Trophoblast cell (in vitro differentiated cells and primary cell): ENCODE measurements around the gene MAGI2.
A peak's percentile ranks its signal among the peaks of the same experiment; 100 is the strongest.

Experiments used
- DNase-seq, 2 donors: peaks; one replicate each; pipeline ENCODE4 v3.0.0-alpha.2; 2016
- H2AFZ ChIP-seq: 2 replicates; pipeline ENCODE4 v1.6.1; 2013; ENCODE audit warnings: low read length, moderate library complexity, mild to moderate bottlenecking; ENCODE audit not compliant: insufficient read depth, poor library complexity
- H2AK5ac ChIP-seq: 2 replicates; pipeline ENCODE4 v1.6.1; 2013; ENCODE audit warnings: mild to moderate bottlenecking, low read length
- H2BK120ac ChIP-seq: 2 replicates; pipeline ENCODE4 v1.6.1; 2013; ENCODE audit warnings: low read length, mild to moderate bottlenecking, moderate library complexity; ENCODE audit not compliant: insufficient read depth, poor library complexity
- H2BK12ac ChIP-seq: 2 replicates; pipeline ENCODE4 v1.6.1; 2013; ENCODE audit warnings: mild to moderate bottlenecking, low read length, moderate library complexity
- H2BK5ac ChIP-seq: 2 replicates; pipeline ENCODE4 v1.6.1; 2013; ENCODE audit warnings: low read length, low read depth, moderate library complexity, mild to moderate bottlenecking; ENCODE audit not compliant: poor library complexity
- H3K14ac ChIP-seq: 2 replicates; pipeline ENCODE4 v1.6.1; 2013; ENCODE audit warnings: mild to moderate bottlenecking, low read length
- H3K18ac ChIP-seq: 2 replicates; pipeline ENCODE4 v1.6.1; 2013; ENCODE audit warnings: mild to moderate bottlenecking, low read length
- H3K23ac ChIP-seq: 2 replicates; pipeline ENCODE4 v1.6.1; 2013; ENCODE audit warnings: low read length
- H3K27ac ChIP-seq: 2 replicates; pipeline ENCODE4 v1.5.1; 2013; ENCODE audit warnings: low read depth, mild to moderate bottlenecking, inconsistent platforms, low read length, moderate library complexity
- H3K27me3 ChIP-seq: 2 replicates; pipeline ENCODE4 v1.6.1; 2013; ENCODE audit warnings: inconsistent platforms, mild to moderate bottlenecking, low read length, moderate library complexity; ENCODE audit not compliant: insufficient read depth
- H3K36me3 ChIP-seq, 2 experiments: 1 replicate in 1 of 2; 2 replicates in 1 of 2; pipeline ENCODE4 v1.6.1; 2013; ENCODE audit warnings: low read length in 2 of 2, mild to moderate bottlenecking in 2 of 2, moderate library complexity in 1 of 2; ENCODE audit not compliant: insufficient read depth in 2 of 2, control insufficient read depth in 1 of 2
- H3K4ac ChIP-seq: 2 replicates; pipeline ENCODE4 v1.6.1; 2013; ENCODE audit warnings: low read depth, mild to moderate bottlenecking, low read length, moderate library complexity
- H3K4me1 ChIP-seq, 2 experiments: 1 replicate in 1 of 2; 2 replicates in 1 of 2; pipeline ENCODE4 v1.6.1; 2013; ENCODE audit warnings: low read length in 2 of 2, mild to moderate bottlenecking in 2 of 2, moderate library complexity in 1 of 2; ENCODE audit not compliant: insufficient read depth in 2 of 2, control insufficient read depth in 1 of 2
- H3K4me2 ChIP-seq: 2 replicates; pipeline ENCODE4 v1.6.1; 2013; ENCODE audit warnings: inconsistent platforms, mild to moderate bottlenecking, low read length, moderate library complexity
- H3K4me3 ChIP-seq: 2 replicates; pipeline ENCODE4 v1.5.1; 2013; ENCODE audit warnings: mild to moderate bottlenecking, low read depth, low read length, inconsistent platforms
- H3K79me1 ChIP-seq: one replicate; pipeline ENCODE4 v1.6.1; 2013; ENCODE audit warnings: low read length
- H3K79me2 ChIP-seq: 2 replicates; pipeline ENCODE4 v1.6.1; 2013; ENCODE audit warnings: low read length, mild to moderate bottlenecking; ENCODE audit not compliant: control insufficient read depth, insufficient read depth, poor library complexity
- H3K9ac ChIP-seq: 2 replicates; pipeline ENCODE4 v1.6.1; 2013; ENCODE audit warnings: mild to moderate bottlenecking, low read length
- H3K9me3 ChIP-seq: 2 replicates; pipeline ENCODE4 v1.6.1; 2013; ENCODE audit warnings: low read depth, mild to moderate bottlenecking, control low read depth, inconsistent platforms, low read length; ENCODE audit not compliant: insufficient read depth
- H4K12ac ChIP-seq: 2 replicates; pipeline ENCODE4 v1.6.1; 2013; ENCODE audit warnings: low read depth, mild to moderate bottlenecking, low read length, moderate library complexity
- H4K8ac ChIP-seq: 2 replicates; pipeline ENCODE4 v1.6.1; 2013; ENCODE audit warnings: low read depth, mild to moderate bottlenecking, low read length, moderate library complexity
- H4K91ac ChIP-seq: one replicate; pipeline ENCODE4 v1.6.1; 2013; ENCODE audit warnings: low read depth, mild to moderate bottlenecking, low read length, moderate library complexity
- WGBS: extraction: QIAGEN DNeasy Blood & Tissue Kit; methylation state at CpG from one replicate; pipeline ENCODE4 v1.1.7; 2013; ENCODE audit warnings: missing lambda C conversion rate; ENCODE audit not compliant: insufficient read length, insufficient coverage; ENCODE audit errors: extremely low coverage; 5-methylcytosine and 5-hydroxymethylcytosine counted together

Gene MAGI2

GRCh38 chr7:79300573-79300972, 152.9 kb downstream of the MAGI2 start:
- Histone ChIP-seq H2BK5ac (no peak overlapping the region), H4K91ac (no peak overlapping the region), H3K4me2 (no peak overlapping the region), H3K14ac (no peak overlapping the region), H3K4me1 (peaks cover 0 to 2% of the 10 kb centered on the region in 2 experiments), H3K9ac (no peak overlapping the region), H3K79me2 (no peaks in the 10 kb centered on the region), H3K18ac (no peak overlapping the region), H2BK120ac (no peak overlapping the region), H3K9me3 (no peaks in the 10 kb centered on the region), H3K23ac (no peak overlapping the region), H2AFZ (no peak overlapping the region), H3K27me3 (no peaks in the 10 kb centered on the region), H2AK5ac (no peak overlapping the region), H3K4me3 (no peak overlapping the region), H3K36me3 (no peaks in the 10 kb centered on the region), H3K27ac (no peak overlapping the region), H2BK12ac (no peak overlapping the region), H4K12ac (no peak overlapping the region), H3K79me1 (no peaks in the 10 kb centered on the region), H3K4ac (no peak overlapping the region), H4K8ac (no peak overlapping the region)
- DNase-seq, result no peak

- no peak overlapping the region for H2AFZ ChIP-seq
- no peak overlapping the region for H3K9ac ChIP-seq
- no CpG with 5 or more reads among the region's 3 CpGs for WGBS
- no peaks in the 10 kb centered on the region for H3K36me3 ChIP-seq
- peaks cover 0 to 2% of the 10 kb centered on the region in 2 experiments for H3K4me1 ChIP-seq
- no peak overlapping the region for H2BK12ac ChIP-seq
- no peak overlapping the region for H3K18ac ChIP-seq
- H3K79me1 ChIP-seq, result no peaks in the 10 kb centered on the region
- no peak overlapping the region for H3K27ac ChIP-seq
- H3K79me2 ChIP-seq, result no peaks in the 10 kb centered on the region
- no peak overlapping the region for H4K12ac ChIP-seq
- H3K4me3 ChIP-seq, result no peak overlapping the region
- H3K14ac ChIP-seq, result no peak overlapping the region
- no peaks in the 10 kb centered on the region for H3K27me3 ChIP-seq
- H2BK5ac ChIP-seq, result no peak overlapping the region
- H2AK5ac ChIP-seq, result no peak overlapping the region
- H3K23ac ChIP-seq, result no peak overlapping the region
- H3K4me2 ChIP-seq, result no peak overlapping the region
- peak in 1 of 2 donors; percentile 70 for DNase-seq
- no peak overlapping the region for H4K8ac ChIP-seq
- H3K4ac ChIP-seq, result no peak overlapping the region
- H4K91ac ChIP-seq, result no peak overlapping the region
- H2BK120ac ChIP-seq, result no peak overlapping the region
- H3K9me3 ChIP-seq, result no peaks in the 10 kb centered on the region
Observed at GRCh38 chr7:79298145-79298760, 155.2 kb downstream of the MAGI2 start.

- no CpG with 5 or more reads among the region's 1 CpG for WGBS
- no peak overlapping the region for H3K4me2 ChIP-seq
Observed at GRCh38 chr7:79296553-79297320, 156.7 kb downstream of the MAGI2 start.

GRCh38 chr7:79293655-79294142, 159.8 kb downstream of the MAGI2 start:
- Histone ChIP-seq H2BK120ac (no peak overlapping the region), H3K27me3 (no peaks in the 10 kb centered on the region), H2BK5ac (no peak overlapping the region), H3K9me3 (no peaks in the 10 kb centered on the region), H3K4me2 (no peak overlapping the region), H3K27ac (no peak overlapping the region), H3K14ac (no peak overlapping the region), H3K4me3 (no peak overlapping the region), H4K12ac (no peak overlapping the region), H3K4ac (no peak overlapping the region), H3K23ac (no peak overlapping the region), H3K79me1 (no peaks in the 10 kb centered on the region), H3K4me1 (no peaks in the 10 kb centered on the region), H3K18ac (no peak overlapping the region), H3K9ac (no peak overlapping the region), H2AK5ac (no peak overlapping the region), H3K79me2 (no peaks in the 10 kb centered on the region), H2AFZ (no peak overlapping the region), H2BK12ac (no peak overlapping the region), H4K91ac (no peak overlapping the region), H3K36me3 (no peaks in the 10 kb centered on the region), H4K8ac (no peak overlapping the region)
- no CpG with 5 or more reads among the region's 7 CpGs for WGBS
- no peak for DNase-seq

More at GRCh38 chr7:79296553-79297320, 156.7 kb downstream of the MAGI2 start:
- Histone ChIP-seq H3K4ac (no peak overlapping the region), H2BK5ac (no peak overlapping the region), H3K36me3 (no peaks in the 10 kb centered on the region), H4K12ac (no peak overlapping the region), H4K91ac (no peak overlapping the region), H3K18ac (no peak overlapping the region), H3K79me1 (no peaks in the 10 kb centered on the region), H3K79me2 (no peaks in the 10 kb centered on the region), H3K23ac (no peak overlapping the region), H2BK12ac (no peak overlapping the region), H3K27ac (no peak overlapping the region), H3K14ac (no peak overlapping the region), H3K4me1 (peaks cover 0 to 2% of the 10 kb centered on the region in 2 experiments), H2BK120ac (no peak overlapping the region), H4K8ac (no peak overlapping the region), H3K4me3 (no peak overlapping the region), H3K27me3 (no peaks in the 10 kb centered on the region), H3K9ac (no peak overlapping the region), H2AK5ac (no peak overlapping the region), H3K9me3 (no peaks in the 10 kb centered on the region), H2AFZ (no peak overlapping the region)
- DNase-seq, result no peak
